Measurements from ENCODE around the gene KMT2E.

The KMT2E gene

GRCh38 chr7:105055084-105055483 lies 41.1 kb downstream of the KMT2E start:
- H3K4me3 ChIP-seq (ENCODE audit: low read length in 2 of 2): no peak overlapping the region
- no peak overlapping the region for H3K9ac ChIP-seq (ENCODE audit: low read length in 2 of 2)
- H3K4me1 ChIP-seq (ENCODE audit: control insufficient read depth, insufficient read depth, low read length): no peaks in the 10 kb centered on the region
- no peak overlapping the region for H3K27ac ChIP-seq (ENCODE audit: low read length)
- H3K36me3 ChIP-seq (ENCODE audit: control insufficient read depth in 2 of 2, insufficient read depth in 2 of 2, low read length in 2 of 2): peaks cover 0 to 8% of the 10 kb centered on the region in 2 donors
- H3K27me3 ChIP-seq (ENCODE audit: control insufficient read depth in 1 of 2, insufficient read depth in 2 of 2, low read length in 2 of 2): no peaks in the 10 kb centered on the region
- no peaks in the 10 kb centered on the region for H3K9me3 ChIP-seq (ENCODE audit: control insufficient read depth in 2 of 2, low read length in 2 of 2)

GRCh38 chr7:105055621-105056020 lies 41.6 kb downstream of the KMT2E start:
- no peak overlapping the region for H3K4me3 ChIP-seq (ENCODE audit: low read length in 2 of 2)
- H3K4me1 ChIP-seq (ENCODE audit: control insufficient read depth, insufficient read depth, low read length): no peaks in the 10 kb centered on the region
- H3K27me3 ChIP-seq (ENCODE audit: control insufficient read depth in 1 of 2, insufficient read depth in 2 of 2, low read length in 2 of 2): no peaks in the 10 kb centered on the region
- peaks cover 0 to 8% of the 10 kb centered on the region in 2 donors for H3K36me3 ChIP-seq (ENCODE audit: control insufficient read depth in 2 of 2, insufficient read depth in 2 of 2, low read length in 2 of 2)
- H3K9ac ChIP-seq (ENCODE audit: low read length in 2 of 2): no peak overlapping the region
- no peak overlapping the region for H3K27ac ChIP-seq (ENCODE audit: low read length)
- no peaks in the 10 kb centered on the region for H3K9me3 ChIP-seq (ENCODE audit: control insufficient read depth in 2 of 2, low read length in 2 of 2)

- Histone ChIP-seq H3K9ac (ENCODE audit: low read length in 2 of 2) (no peak overlapping the region), H3K27me3 (ENCODE audit: control insufficient read depth in 1 of 2, insufficient read depth in 2 of 2, low read length in 2 of 2) (no peaks in the 10 kb centered on the region), H3K4me1 (ENCODE audit: control insufficient read depth, insufficient read depth, low read length) (no peaks in the 10 kb centered on the region), H3K27ac (ENCODE audit: low read length) (no peak overlapping the region), H3K4me3 (ENCODE audit: low read length in 2 of 2) (no peak overlapping the region), H3K9me3 (ENCODE audit: control insufficient read depth in 2 of 2, low read length in 2 of 2) (no peaks in the 10 kb centered on the region), H3K36me3 (ENCODE audit: control insufficient read depth in 2 of 2, insufficient read depth in 2 of 2, low read length in 2 of 2) (peaks cover 0 to 3% of the 10 kb centered on the region in 2 donors)
Observed at GRCh38 chr7:105057472-105057871, 43.5 kb downstream of the KMT2E start.

GRCh38 chr7:105060437-105060836 lies 46.4 kb downstream of the KMT2E start:
- no peak overlapping the region for H3K27ac ChIP-seq (ENCODE audit: low read length)
- no peaks in the 10 kb centered on the region for H3K4me1 ChIP-seq (ENCODE audit: control insufficient read depth, insufficient read depth, low read length)

GRCh38 chr7:105060923-105061322 lies 46.9 kb downstream of the KMT2E start:
- Histone ChIP-seq H3K9ac (ENCODE audit: low read length in 2 of 2) (no peak overlapping the region), H3K27me3 (ENCODE audit: control insufficient read depth in 1 of 2, insufficient read depth in 2 of 2, low read length in 2 of 2) (no peaks in the 10 kb centered on the region), H3K36me3 (ENCODE audit: control insufficient read depth in 2 of 2, insufficient read depth in 2 of 2, low read length in 2 of 2) (peaks cover 3 to 6% of the 10 kb centered on the region in 2 donors), H3K4me3 (ENCODE audit: low read length in 2 of 2) (no peak overlapping the region), H3K9me3 (ENCODE audit: control insufficient read depth in 2 of 2, low read length in 2 of 2) (no peaks in the 10 kb centered on the region), H3K4me1 (ENCODE audit: control insufficient read depth, insufficient read depth, low read length) (no peaks in the 10 kb centered on the region), H3K27ac (ENCODE audit: low read length) (no peak overlapping the region)

More at GRCh38 chr7:105060437-105060836, 46.4 kb downstream of the KMT2E start:
- Histone ChIP-seq H3K9me3 (ENCODE audit: control insufficient read depth in 2 of 2, low read length in 2 of 2) (no peaks in the 10 kb centered on the region), H3K36me3 (ENCODE audit: control insufficient read depth in 2 of 2, insufficient read depth in 2 of 2, low read length in 2 of 2) (peaks cover 3 to 6% of the 10 kb centered on the region in 2 donors), H3K27me3 (ENCODE audit: control insufficient read depth in 1 of 2, insufficient read depth in 2 of 2, low read length in 2 of 2) (no peaks in the 10 kb centered on the region), H3K4me3 (ENCODE audit: low read length in 2 of 2) (no peak overlapping the region), H3K9ac (ENCODE audit: low read length in 2 of 2) (no peak overlapping the region)

GRCh38 chr7:105065104-105065503 lies 51.1 kb downstream of the KMT2E start:
- no peak overlapping the region for H3K27ac ChIP-seq (ENCODE audit: low read length)
- peaks cover 19 to 27% of the 10 kb centered on the region in 2 donors for H3K36me3 ChIP-seq (ENCODE audit: control insufficient read depth in 2 of 2, insufficient read depth in 2 of 2, low read length in 2 of 2)
- no peak overlapping the region for H3K4me3 ChIP-seq (ENCODE audit: low read length in 2 of 2)
- no peaks in the 10 kb centered on the region for H3K27me3 ChIP-seq (ENCODE audit: control insufficient read depth in 1 of 2, insufficient read depth in 2 of 2, low read length in 2 of 2)
- no peak overlapping the region for H3K9ac ChIP-seq (ENCODE audit: low read length in 2 of 2)
- H3K9me3 ChIP-seq (ENCODE audit: control insufficient read depth in 2 of 2, low read length in 2 of 2): no peaks in the 10 kb centered on the region
- H3K4me1 ChIP-seq (ENCODE audit: control insufficient read depth, insufficient read depth, low read length): no peaks in the 10 kb centered on the region

GRCh38 chr7:105067691-105068090 lies 53.7 kb downstream of the KMT2E start:
- Histone ChIP-seq H3K4me1 (ENCODE audit: control insufficient read depth, insufficient read depth, low read length) (no peaks in the 10 kb centered on the region), H3K4me3 (ENCODE audit: low read length in 2 of 2) (no peak overlapping the region), H3K36me3 (ENCODE audit: control insufficient read depth in 2 of 2, insufficient read depth in 2 of 2, low read length in 2 of 2) (peaks cover 19 to 32% of the 10 kb centered on the region in 2 donors), H3K27me3 (ENCODE audit: control insufficient read depth in 1 of 2, insufficient read depth in 2 of 2, low read length in 2 of 2) (no peaks in the 10 kb centered on the region), H3K27ac (ENCODE audit: low read length) (no peak overlapping the region), H3K9ac (ENCODE audit: low read length in 2 of 2) (no peak overlapping the region), H3K9me3 (ENCODE audit: control insufficient read depth in 2 of 2, low read length in 2 of 2) (no peaks in the 10 kb centered on the region)

GRCh38 chr7:105068886-105069285 lies 54.9 kb downstream of the KMT2E start:
- no peaks in the 10 kb centered on the region for H3K27me3 ChIP-seq (ENCODE audit: control insufficient read depth in 1 of 2, insufficient read depth in 2 of 2, low read length in 2 of 2)
- no peaks in the 10 kb centered on the region for H3K9me3 ChIP-seq (ENCODE audit: control insufficient read depth in 2 of 2, low read length in 2 of 2)
- no peaks in the 10 kb centered on the region for H3K4me1 ChIP-seq (ENCODE audit: control insufficient read depth, insufficient read depth, low read length)
- H3K9ac ChIP-seq (ENCODE audit: low read length in 2 of 2): no peak overlapping the region
- H3K4me3 ChIP-seq (ENCODE audit: low read length in 2 of 2): no peak overlapping the region
- peaks cover 16 to 30% of the 10 kb centered on the region in 2 donors for H3K36me3 ChIP-seq (ENCODE audit: control insufficient read depth in 2 of 2, insufficient read depth in 2 of 2, low read length in 2 of 2)
- H3K27ac ChIP-seq (ENCODE audit: low read length): no peak overlapping the region

GRCh38 chr7:105073143-105073542 lies 59.1 kb downstream of the KMT2E start:
- H3K27ac ChIP-seq (ENCODE audit: low read length): no peak overlapping the region
- H3K9ac ChIP-seq (ENCODE audit: low read length in 2 of 2): no peak overlapping the region
- H3K4me3 ChIP-seq (ENCODE audit: low read length in 2 of 2): no peak overlapping the region
- H3K9me3 ChIP-seq (ENCODE audit: control insufficient read depth in 2 of 2, low read length in 2 of 2): no peaks in the 10 kb centered on the region
- H3K36me3 ChIP-seq (ENCODE audit: control insufficient read depth in 2 of 2, insufficient read depth in 2 of 2, low read length in 2 of 2): peaks cover 16 to 48% of the 10 kb centered on the region in 2 donors
- H3K27me3 ChIP-seq (ENCODE audit: control insufficient read depth in 1 of 2, insufficient read depth in 2 of 2, low read length in 2 of 2): no peaks in the 10 kb centered on the region
- H3K4me1 ChIP-seq (ENCODE audit: control insufficient read depth, insufficient read depth, low read length): no peaks in the 10 kb centered on the region

GRCh38 chr7:105079348-105079747 lies 65.3 kb downstream of the KMT2E start:
- H3K36me3 ChIP-seq (ENCODE audit: control insufficient read depth in 2 of 2, insufficient read depth in 2 of 2, low read length in 2 of 2): peaks cover 29 to 37% of the 10 kb centered on the region in 2 donors

GRCh38 chr7:105084581-105084980 lies 70.6 kb downstream of the KMT2E start:
- Histone ChIP-seq H3K9ac (ENCODE audit: low read length in 2 of 2) (no peak overlapping the region), H3K27ac (ENCODE audit: low read length) (no peak overlapping the region), H3K9me3 (ENCODE audit: control insufficient read depth in 2 of 2, low read length in 2 of 2) (no peaks in the 10 kb centered on the region), H3K4me1 (ENCODE audit: control insufficient read depth, insufficient read depth, low read length) (no peaks in the 10 kb centered on the region), H3K4me3 (ENCODE audit: low read length in 2 of 2) (no peak overlapping the region), H3K36me3 (ENCODE audit: control insufficient read depth in 2 of 2, insufficient read depth in 2 of 2, low read length in 2 of 2) (peaks cover 5 to 20% of the 10 kb centered on the region in 2 donors), H3K27me3 (ENCODE audit: control insufficient read depth in 1 of 2, insufficient read depth in 2 of 2, low read length in 2 of 2) (no peaks in the 10 kb centered on the region)

More at GRCh38 chr7:105079348-105079747, 65.3 kb downstream of the KMT2E start:
- no peaks in the 10 kb centered on the region for H3K27me3 ChIP-seq (ENCODE audit: control insufficient read depth in 1 of 2, insufficient read depth in 2 of 2, low read length in 2 of 2)
- H3K9me3 ChIP-seq (ENCODE audit: control insufficient read depth in 2 of 2, low read length in 2 of 2): no peaks in the 10 kb centered on the region
- H3K4me3 ChIP-seq (ENCODE audit: low read length in 2 of 2): no peak overlapping the region
- no peaks in the 10 kb centered on the region for H3K4me1 ChIP-seq (ENCODE audit: control insufficient read depth, insufficient read depth, low read length)
- H3K9ac ChIP-seq (ENCODE audit: low read length in 2 of 2): no peak overlapping the region
- H3K27ac ChIP-seq (ENCODE audit: low read length): no peak overlapping the region

Data from stomach smooth muscle (tissue), 2 donors.